ENCODE results near the gene TMPRSS2.

DNA sequence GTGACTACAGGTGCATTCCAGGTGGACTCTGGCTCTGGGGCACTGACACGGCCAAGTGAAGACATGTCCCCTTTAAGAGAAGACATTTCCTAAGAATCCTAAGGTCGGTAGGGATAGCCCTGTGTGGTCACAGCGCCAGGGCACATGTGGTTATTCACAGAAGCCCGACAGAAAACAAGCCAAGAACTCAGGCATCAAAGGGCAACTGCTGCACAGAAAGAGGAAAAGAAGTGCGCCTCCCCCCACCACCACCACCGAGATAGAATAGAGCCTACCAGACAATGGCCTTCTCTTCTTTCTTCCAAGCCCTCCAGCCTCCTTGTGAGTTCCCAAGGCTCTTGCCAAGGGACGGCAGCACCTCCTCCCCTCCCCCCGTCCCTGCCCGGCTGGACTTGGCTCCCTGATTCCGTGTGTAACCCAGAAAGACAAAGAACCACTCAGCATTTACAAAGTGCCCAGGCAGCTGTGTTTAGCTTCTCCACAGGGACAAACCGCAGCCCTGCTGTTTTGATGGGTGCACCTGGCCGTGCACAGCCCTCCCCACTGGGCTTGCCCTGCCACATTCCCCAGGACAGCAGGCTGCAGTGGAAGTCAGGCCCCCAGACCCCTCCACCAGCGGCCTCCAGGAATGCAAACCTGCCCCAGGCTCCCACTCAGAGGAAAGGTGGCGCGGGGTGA lies 30.2 kb downstream of the TMPRSS2 start:
- no peak for TF ChIP-seq ZFP3 (CRISPR knock-in tag; IDR thresholded peaks at IDR 0.05)
- no peak for TF ChIP-seq BACH2 (CRISPR knock-in tag; IDR thresholded peaks at IDR 0.05; ENCODE audit: borderline replicate concordance)
- TF ChIP-seq TCF4 (CRISPR knock-in tag; IDR thresholded peaks at IDR 0.05; ENCODE audit: borderline replicate concordance): no peak
- no peak for TF ChIP-seq ZNF8 (CRISPR knock-in tag; IDR thresholded peaks at IDR 0.05)
- TF ChIP-seq RARB (CRISPR knock-in tag; IDR thresholded peaks at IDR 0.05): no peak
- TF ChIP-seq, protein P1, sequence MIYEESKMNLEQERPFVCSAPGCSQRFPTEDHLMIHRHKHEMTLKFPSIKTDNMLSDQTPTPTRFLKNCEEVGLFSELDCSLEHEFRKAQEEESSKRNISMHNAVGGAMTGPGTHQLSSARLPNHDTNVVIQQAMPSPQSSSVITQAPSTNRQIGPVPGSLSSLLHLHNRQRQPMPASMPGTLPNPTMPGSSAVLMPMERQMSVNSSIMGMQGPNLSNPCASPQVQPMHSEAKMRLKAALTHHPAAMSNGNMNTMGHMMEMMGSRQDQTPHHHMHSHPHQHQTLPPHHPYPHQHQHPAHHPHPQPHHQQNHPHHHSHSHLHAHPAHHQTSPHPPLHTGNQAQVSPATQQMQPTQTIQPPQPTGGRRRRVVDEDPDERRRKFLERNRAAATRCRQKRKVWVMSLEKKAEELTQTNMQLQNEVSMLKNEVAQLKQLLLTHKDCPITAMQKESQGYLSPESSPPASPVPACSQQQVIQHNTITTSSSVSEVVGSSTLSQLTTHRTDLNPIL (CRISPR knock-in tag; IDR thresholded peaks at IDR 0.05; ENCODE audit: low read depth): no peak
- TF ChIP-seq, protein P2, sequence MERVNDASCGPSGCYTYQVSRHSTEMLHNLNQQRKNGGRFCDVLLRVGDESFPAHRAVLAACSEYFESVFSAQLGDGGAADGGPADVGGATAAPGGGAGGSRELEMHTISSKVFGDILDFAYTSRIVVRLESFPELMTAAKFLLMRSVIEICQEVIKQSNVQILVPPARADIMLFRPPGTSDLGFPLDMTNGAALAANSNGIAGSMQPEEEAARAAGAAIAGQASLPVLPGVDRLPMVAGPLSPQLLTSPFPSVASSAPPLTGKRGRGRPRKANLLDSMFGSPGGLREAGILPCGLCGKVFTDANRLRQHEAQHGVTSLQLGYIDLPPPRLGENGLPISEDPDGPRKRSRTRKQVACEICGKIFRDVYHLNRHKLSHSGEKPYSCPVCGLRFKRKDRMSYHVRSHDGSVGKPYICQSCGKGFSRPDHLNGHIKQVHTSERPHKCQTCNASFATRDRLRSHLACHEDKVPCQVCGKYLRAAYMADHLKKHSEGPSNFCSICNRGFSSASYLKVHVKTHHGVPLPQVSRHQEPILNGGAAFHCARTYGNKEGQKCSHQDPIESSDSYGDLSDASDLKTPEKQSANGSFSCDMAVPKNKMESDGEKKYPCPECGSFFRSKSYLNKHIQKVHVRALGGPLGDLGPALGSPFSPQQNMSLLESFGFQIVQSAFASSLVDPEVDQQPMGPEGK (CRISPR knock-in tag; IDR thresholded peaks at IDR 0.05; ENCODE audit: borderline replicate concordance): no peak

All from SK-N-SH treated with all-trans-retinoic acid at 6 μM for 48 hours (cell line).